ENCODE results near the gene RAPGEF5. TPM values are rescaled to one million over a fixed set of nuclear protein-coding genes. Genes with fewer than 3 reads are reported as not detected.

Gene RAPGEF5
- total RNA-seq, 1 donor from 2014 or later: 12.4 TPM

- CTCF ChIA-PET: interaction anchor here (1.0 kb wide), 1 partner anchor 59 kb away, joined by 3 read pairs; no protein-coding TSS in a partner anchor
- DNase-seq (no peak), ATAC-seq (ENCODE audit: low read depth) (no peak)
- no peaks in the 10 kb centered on the region for H3K36me3 Mint-ChIP-seq (ENCODE audit: low read depth)
- H3K4me1 Mint-ChIP-seq: no peaks in the 10 kb centered on the region
- TF ChIP-seq CTCF (IDR thresholded peaks at IDR 0.05): no peak
- no peak overlapping the region for H3K4me3 Mint-ChIP-seq
- no peaks in the 10 kb centered on the region for H3K27me3 Mint-ChIP-seq
- H3K27ac Mint-ChIP-seq: no peak overlapping the region
- POLR2A ChIA-PET: no interaction called here
- no peaks in the 10 kb centered on the region for H3K9me3 Mint-ChIP-seq
- intact Hi-C loops (cut with micrococcal nuclease): no loop called here
These were observed 188.8 kb downstream of the RAPGEF5 start for GRCh38 chr7:22168129-22168634.

- no peak for ATAC-seq (ENCODE audit: low read depth)
These were observed 189.5 kb downstream of the RAPGEF5 start for GRCh38 chr7:22167482-22167881.

GRCh38 chr7:22166928-22167327 is 190.0 kb downstream of the RAPGEF5 start:
- ChIA-PET CTCF (no interaction called here), POLR2A (no interaction called here)
- intact Hi-C loops (cut with micrococcal nuclease): no loop called here
- no peak for TF ChIP-seq CTCF (IDR thresholded peaks at IDR 0.05)
- Mint-ChIP-seq H3K36me3 (ENCODE audit: low read depth) (no peaks in the 10 kb centered on the region), H3K27ac (no peak overlapping the region), H3K4me3 (no peak overlapping the region), H3K9me3 (no peaks in the 10 kb centered on the region), H3K27me3 (no peaks in the 10 kb centered on the region), H3K4me1 (no peaks in the 10 kb centered on the region)
- ATAC-seq (ENCODE audit: low read depth): no peak
- no peak for DNase-seq

More at GRCh38 chr7:22167482-22167881, 189.5 kb downstream of the RAPGEF5 start:
- Mint-ChIP-seq H3K27me3 (no peaks in the 10 kb centered on the region), H3K36me3 (ENCODE audit: low read depth) (no peaks in the 10 kb centered on the region), H3K4me3 (no peak overlapping the region), H3K27ac (no peak overlapping the region), H3K9me3 (no peaks in the 10 kb centered on the region), H3K4me1 (no peaks in the 10 kb centered on the region)
- no peak for DNase-seq
- ChIA-PET POLR2A (no interaction called here), CTCF (no interaction called here)
- no peak for TF ChIP-seq CTCF (IDR thresholded peaks at IDR 0.05)
- intact Hi-C loops (cut with micrococcal nuclease): no loop called here

- Mint-ChIP-seq H3K9me3 (no peaks in the 10 kb centered on the region), H3K27ac (no peak overlapping the region), H3K36me3 (ENCODE audit: low read depth) (peaks cover 4% of the 10 kb centered on the region), H3K4me3 (no peak overlapping the region), H3K27me3 (no peaks in the 10 kb centered on the region), H3K4me1 (no peaks in the 10 kb centered on the region)
- intact Hi-C loops (cut with micrococcal nuclease): no loop called here
- CTCF ChIA-PET: no interaction called here
- TF ChIP-seq CTCF (IDR thresholded peaks at IDR 0.05): no peak
- no peak for ATAC-seq (ENCODE audit: low read depth)
- DNase-seq: no peak
- POLR2A ChIA-PET: no interaction called here
These were observed 197.6 kb downstream of the RAPGEF5 start for GRCh38 chr7:22159341-22159740.

- TF ChIP-seq CTCF (IDR thresholded peaks at IDR 0.05): no peak
- DNase-seq (no peak), ATAC-seq (ENCODE audit: low read depth) (no peak)
- Mint-ChIP-seq H3K36me3 (ENCODE audit: low read depth) (peaks cover 4% of the 10 kb centered on the region), H3K27ac (no peak overlapping the region), H3K9me3 (no peaks in the 10 kb centered on the region), H3K4me3 (no peak overlapping the region), H3K4me1 (no peaks in the 10 kb centered on the region), H3K27me3 (no peaks in the 10 kb centered on the region)
- intact Hi-C loops (cut with micrococcal nuclease): no loop called here
- CTCF ChIA-PET: no interaction called here
- POLR2A ChIA-PET: no interaction called here
These were observed 199.4 kb downstream of the RAPGEF5 start for GRCh38 chr7:22157552-22157951.

All from activated B cell treated with CpG ODN at 0.5 μM for 24 hours (primary cell).